T47D (cell line): Measurements from ENCODE around the gene CAMK2G.
"Not testable (repeated sequence)": the region's sequence is repeated elsewhere in the genome, so short reads cannot be mapped to it uniquely, and the experiment has no call there.

Experiments
- DNase-seq, 2 experiments: peaks; one replicate each; pipeline versions ENCODE4 v3.0.0 to v3.0.0-alpha.2; 2011 to 2012; ENCODE audit warnings: low read depth in 1 of 2, low spot score in 1 of 2
- JUND ChIP-seq: IDR thresholded peaks from 2 replicates; pipeline ENCODE4 v1.6.1; 2012; ENCODE audit warnings: low read depth
- in situ Hi-C: cut with HindIII; loops from 2 replicates; pipeline ENCODE4 v1.10.0; 2016; ENCODE audit warnings: low sequenced_read_pairs, low pct_unique_long_range_greater_than_20kb

The CAMK2G gene

DNA sequence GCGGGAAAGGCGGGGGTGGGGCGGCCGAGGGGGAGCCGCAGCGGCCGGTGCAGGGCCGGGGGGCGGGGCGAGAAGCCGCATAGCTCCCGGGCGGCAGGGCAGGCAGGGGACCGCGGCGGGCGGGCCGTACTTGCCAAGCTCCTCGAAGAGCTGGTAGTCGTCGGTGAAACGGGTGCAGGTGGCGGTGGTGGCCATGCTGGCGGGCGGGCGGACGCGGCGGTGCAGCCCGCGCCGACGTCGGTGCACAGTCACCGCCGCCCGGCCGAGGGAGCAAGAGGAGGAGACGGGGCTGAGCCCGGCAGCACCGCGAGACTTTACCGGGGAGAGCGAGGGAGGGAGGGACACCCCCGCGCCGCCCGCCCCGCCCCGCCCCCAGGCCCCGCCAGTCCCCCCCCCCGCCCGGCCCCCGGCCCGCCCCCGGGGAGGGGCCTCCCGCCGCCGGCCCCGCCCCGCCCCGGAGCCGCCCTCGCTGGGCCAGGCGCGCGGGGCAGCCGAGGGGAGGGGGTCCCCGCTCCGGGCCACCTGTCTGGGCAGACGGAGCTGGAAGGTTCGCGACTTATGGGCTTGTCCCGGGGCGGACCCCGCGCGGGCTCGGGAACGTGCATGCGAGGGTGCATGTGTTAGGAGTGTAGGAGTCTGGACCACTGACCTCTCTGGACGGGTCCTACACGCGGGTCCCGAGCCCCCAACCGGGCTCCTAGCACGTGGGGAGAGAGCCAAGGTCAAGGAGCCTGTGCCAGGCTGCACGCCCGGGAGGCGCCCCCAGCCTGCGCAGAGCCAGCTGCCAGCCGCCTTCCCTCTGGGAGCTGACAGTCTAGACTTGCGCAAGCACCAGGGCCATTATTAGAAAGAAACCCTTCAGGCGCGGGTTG, at the start of gene CAMK2G:
TSS of gene CAMK2G (minus strand) at position 289 of the 872 bp plus-strand sequence. CDS start at position 195, 94 bp downstream.
- TF ChIP-seq JUND: no peak
- in situ Hi-C loops: no loop called here
- peak; percentile 94 to 95 for DNase-seq

DNA sequence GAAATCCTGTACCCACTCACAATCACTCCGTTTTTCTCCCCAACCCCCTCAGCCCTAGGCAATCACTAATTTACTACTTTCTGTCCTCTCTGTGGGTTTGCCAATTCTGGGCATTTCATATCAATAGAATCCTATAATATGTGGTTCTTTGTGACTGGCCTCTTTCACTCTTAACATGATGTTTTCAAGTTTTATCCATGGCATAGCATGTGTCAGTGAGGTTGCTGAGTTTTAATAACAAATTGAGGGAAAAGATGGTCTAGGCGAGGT, 48.4 kb upstream of the CAMK2G start:
- in situ Hi-C loops: no loop called here
- DNase-seq: no peak
- no peak for TF ChIP-seq JUND

DNA sequence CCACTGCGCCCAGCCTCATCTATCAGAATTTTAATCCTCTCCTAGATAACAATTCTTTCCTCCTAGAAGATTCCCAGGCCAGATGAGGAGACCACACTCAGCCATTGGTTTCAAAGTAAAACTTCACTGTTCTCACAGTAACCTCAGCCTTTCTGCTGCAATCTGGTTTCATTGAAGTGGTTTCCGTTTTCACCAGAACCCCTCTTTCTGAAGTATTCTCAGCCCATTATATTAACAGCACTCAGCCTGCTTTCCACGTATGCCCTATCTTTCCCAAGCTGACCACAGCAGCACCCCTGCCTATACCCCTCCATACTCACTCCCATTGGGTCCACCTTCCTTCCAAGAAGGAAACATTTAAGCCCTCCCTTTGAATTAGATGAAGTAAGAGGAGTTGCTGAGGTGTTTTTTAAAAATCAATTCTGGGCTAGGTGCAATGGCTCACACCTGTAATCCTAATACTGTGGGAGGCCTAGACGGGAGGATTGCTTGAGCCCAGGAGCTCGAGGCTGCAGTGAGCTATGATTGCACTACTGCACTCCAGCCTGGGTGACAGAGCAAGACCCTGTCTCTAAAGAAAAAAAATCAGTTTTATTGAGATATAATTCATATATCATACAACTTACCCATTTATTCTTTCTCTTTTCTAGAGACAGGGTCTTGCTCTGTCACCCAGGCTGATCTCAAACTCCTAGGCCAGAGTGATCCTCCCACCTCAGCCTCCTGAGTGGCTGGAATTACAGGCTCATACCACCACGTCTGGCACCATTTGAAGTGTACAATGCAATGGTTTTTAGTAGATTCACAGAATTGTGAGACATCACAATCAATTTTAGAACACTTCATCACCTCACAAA, 47.9 kb upstream of the CAMK2G start:
- DNase-seq: no peak
- TF ChIP-seq JUND: no peak
- in situ Hi-C loops: no loop called here

DNA sequence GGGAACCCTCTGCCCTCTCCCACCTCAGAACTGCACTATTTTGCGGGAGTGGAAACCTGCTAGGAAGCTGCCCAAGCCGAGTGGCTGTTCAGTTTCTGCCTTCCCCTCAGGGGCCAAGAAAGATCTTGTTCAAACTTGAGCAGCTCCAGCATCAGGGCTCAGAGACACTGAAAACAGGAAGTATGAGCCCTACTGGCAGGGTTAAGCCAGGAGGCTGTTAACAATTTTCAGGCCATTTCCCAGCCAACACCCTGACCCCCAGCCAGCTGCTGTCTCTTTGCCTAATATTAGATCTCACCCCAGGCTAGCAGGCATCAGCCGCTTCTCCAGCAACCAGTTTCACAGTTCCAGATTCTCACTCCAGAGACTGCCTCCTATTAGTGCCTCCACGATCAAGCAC, 45.7 kb upstream of the CAMK2G start:
- TF ChIP-seq JUND: no peak
- in situ Hi-C loops: no loop called here
- DNase-seq: peak in 1 of 2 experiments; percentile 25

DNA sequence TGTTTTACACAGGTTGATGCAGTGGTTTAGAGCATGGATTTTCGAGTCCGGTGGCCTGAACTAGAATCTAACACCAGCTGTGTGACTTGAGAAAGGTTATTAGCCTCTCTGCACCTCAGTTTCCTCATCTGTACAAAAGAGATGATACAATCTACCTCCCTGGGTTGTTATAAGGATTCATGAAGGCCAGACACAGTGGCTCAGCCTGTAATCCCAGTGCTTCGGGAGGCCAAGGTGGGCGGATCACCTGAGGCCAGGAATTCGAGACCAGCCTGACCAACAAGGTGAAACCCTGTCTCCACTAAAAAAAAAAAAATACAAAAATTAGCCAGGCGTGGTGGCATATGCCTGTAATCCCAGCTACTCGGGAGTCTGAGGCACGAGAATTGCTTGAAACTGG, 45.1 kb upstream of the CAMK2G start:
- DNase-seq, in situ Hi-C loops: not testable (repeated sequence)

DNA sequence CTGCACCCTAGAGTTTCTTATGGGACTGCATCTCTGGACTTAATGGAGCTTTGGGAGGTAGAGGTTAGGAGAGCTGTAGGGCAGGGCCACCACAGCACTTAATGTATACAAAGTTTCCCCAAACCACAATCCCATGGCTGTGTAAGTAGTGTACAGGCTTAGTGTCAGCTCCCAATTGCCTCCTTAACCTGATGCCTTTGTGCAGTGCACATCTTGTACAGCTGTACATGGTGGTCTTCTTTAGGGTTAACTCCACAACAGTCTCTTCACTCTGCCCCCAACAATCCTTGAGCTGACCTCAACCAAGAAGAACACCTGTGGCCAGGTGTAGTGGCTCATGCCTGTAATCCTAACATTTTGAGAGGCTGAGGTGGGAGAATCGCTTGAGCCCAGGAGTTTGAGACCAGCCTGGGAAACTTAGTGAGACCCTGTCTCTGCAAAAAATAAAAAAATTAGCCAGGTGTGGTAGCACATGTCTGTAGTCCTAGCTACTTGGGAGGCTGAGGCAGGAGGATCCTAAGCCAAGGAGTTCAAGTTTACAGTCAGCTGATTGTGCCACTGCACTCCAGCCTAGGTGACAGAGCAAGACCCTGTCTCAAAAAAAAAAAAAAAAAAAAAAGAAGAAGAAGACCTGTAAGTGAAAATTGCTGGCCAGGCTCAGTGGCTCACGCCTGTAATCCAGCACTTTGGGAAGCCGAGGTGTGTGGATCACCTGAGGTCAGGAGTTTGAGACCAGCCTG, 43.4 kb upstream of the CAMK2G start:
- in situ Hi-C loops: no loop called here
- TF ChIP-seq JUND: no peak
- DNase-seq: no peak

DNA sequence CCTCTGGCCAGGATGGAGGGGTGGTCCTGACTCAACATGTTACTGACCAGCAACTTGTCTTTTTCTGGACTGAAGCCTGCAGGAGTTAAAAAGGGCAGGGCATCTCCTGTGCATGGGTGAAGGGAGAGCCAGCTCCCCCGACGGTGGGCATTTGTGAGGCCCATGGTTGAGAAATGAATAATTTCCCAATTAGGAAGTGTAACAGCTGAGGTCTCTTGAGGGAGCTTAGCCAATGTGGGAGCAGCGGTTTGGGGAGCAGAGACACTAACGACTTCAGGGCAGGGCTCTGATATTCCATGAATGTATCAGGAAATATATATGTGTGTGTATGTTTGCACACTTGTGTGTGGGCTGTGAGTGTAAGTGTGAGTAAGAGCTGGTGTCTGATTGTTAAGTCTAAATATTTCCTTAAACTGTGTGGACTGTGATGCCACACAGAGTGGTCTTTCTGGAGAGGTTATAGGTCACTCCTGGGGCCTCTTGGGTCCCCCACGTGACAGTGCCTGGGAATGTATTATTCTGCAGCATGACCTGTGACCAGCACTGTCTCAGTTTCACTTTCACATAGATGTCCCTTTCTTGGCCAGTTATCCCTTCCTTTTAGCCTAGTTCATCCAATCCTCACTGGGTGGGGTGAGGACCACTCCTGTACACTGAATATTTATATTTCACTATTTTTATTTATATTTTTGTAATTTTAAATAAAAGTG, 42.6 kb upstream of the CAMK2G start:
- in situ Hi-C loops: no loop called here
- TF ChIP-seq JUND: no peak
- no peak for DNase-seq

DNA sequence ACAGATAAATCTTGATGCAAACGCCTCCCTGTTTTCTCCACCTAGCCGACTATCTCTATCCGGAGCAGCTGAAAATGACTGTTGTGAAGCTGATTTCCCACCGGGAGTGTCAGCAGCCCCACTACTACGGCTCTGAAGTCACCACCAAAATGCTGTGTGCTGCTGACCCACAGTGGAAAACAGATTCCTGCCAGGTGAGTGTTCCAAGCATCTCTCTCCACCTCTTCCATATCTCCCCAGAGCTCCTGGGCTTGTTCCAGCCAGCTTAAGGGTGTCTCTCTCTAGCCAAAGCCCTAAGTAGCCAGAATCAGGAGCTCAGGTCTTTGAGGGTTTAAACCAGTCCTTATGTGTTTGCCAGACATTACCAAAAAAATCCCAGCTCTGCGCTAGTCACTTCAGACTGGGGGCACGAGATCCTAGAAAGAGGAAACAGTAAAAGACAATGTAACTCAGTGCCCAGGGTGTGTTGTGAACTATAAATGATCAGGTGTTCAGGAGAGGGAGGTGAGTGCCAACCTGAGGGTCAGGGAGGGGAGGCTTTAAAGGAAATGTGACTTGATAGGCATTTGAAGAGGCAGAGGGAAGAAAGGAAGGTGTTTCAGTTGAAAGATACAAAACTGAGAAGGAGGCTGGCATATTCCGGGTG, 41.0 kb upstream of the CAMK2G start:
- no peak for TF ChIP-seq JUND
- no peak for DNase-seq
- in situ Hi-C loops: no loop called here

DNA sequence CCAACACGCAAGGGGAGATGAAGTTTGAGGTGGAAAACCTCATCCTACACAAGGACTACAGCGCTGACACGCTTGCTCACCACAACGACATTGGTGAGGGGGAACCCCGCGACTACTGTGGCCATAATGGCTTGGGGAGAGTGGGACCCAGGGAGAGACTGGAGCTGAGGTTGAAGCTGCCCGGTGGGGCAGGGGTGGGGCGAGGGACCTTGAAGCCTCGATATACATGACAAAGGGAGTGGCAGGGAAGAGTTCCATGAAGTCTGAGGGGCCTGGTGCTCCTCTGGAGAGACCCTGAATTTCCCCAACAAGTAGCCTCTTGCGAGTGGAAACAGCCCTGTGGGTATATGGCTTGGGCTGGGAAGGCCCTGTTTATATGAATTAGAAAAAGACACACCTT, 39.7 kb upstream of the CAMK2G start:
- in situ Hi-C loops: no loop called here
- no peak for TF ChIP-seq JUND
- no peak for DNase-seq

DNA sequence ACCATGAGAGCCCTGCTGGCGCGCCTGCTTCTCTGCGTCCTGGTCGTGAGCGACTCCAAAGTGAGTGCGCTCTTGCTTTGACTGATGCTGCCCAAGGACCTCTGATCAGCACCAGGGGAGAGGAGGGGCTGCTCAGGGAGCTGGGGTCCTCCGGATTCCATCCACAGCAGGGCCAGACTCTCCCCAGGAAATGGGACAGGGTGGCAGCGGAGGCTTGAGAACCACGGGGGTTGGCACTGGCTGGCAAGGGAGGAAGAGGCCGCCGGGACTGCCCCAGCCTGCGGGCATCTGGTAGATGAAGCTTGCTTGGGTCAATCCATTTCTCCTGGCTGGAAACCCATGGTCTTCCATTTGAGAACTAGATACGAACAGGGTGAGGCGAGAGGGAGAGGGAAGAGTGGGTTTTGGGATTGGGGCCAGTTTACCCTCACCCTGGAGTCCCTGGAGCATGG, 37.2 kb upstream of the CAMK2G start:
- in situ Hi-C loops: no loop called here
- no peak for TF ChIP-seq JUND
- peak in 1 of 2 experiments; percentile 33 for DNase-seq

DNA sequence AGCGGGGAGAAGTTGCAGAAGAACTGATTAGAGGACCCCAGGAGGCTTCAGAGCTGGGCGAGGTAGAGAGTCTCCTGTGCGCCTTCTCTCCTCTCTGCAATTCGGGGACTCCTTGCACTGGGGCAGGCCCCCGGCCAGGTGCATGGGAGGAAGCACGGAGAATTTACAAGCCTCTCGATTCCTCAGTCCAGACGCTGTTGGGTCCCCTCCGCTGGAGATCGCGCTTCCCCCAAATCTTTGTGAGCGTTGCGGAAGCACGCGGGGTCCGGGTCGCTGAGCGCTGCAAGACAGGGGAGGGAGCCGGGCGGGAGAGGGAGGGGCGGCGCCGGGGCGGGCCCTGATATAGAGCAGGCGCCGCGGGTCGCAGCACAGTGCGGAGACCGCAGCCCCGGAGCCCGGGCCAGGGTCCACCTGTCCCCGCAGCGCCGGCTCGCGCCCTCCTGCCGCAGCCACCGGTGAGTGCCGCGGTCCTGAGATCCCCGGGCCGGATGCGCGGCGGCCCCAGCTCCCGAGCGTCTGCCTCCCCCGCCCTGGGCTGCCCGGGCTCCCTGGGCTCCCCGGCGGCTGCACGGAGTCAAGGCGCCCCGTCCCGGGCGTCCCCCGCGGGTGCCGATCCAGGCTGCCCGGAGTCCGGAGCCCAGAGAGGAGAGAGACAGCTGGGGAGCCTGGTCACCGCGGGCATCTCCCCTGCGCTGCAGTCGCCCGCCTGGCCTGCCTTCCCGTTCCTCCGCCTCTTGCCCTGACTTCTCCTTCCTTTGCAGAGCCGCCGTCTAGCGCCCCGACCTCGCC, 36.6 kb upstream of the CAMK2G start, which contains the start of gene PLAU:
TSS of gene PLAU (plus strand) at position 369 of the 789 bp plus-strand sequence. CDS start 424 bp downstream, outside the sequence.
- peak in 1 of 2 experiments; percentile 34 for DNase-seq
- in situ Hi-C loops: no loop called here
- TF ChIP-seq JUND: no peak
